A549 (cell line): ENCODE results near the gene MIER1. TPM values are rescaled to one million over a fixed set of nuclear protein-coding genes. Genes with fewer than 3 reads are reported as not detected.
A peak's percentile ranks its signal among the peaks of the same experiment; 100 is the strongest.

Experiments
- ATAC-seq, 2 experiments: fragments of 200-7000 bp in 1 of 2; fragments of >200 bp in 1 of 2; cut with Nextera tagmentation in 1 of 2; cut with Tn5 transposase in 1 of 2; 3 replicates each; pipeline versions ENCODE4 v1.8.0 to v1.9.1; 2018 to 2020; ENCODE audit warnings: mild to moderate bottlenecking in 1 of 2, moderate library complexity in 1 of 2
- CTCF ChIA-PET: fragments of 300-600 bp; sonication (Branson Sonifier 250); formaldehyde crosslinking; extraction: SDS; loops from one replicate; lab custom pipeline; 2021; ENCODE audit warnings: antibody characterized with exemption, inconsistent platforms; lab: Yijun Ruan, JAX
- POLR2A ChIA-PET: fragments of 350-600 bp; formaldehyde crosslinking; extraction: SDS; loops from one replicate; lab custom pipeline; 2021; ENCODE audit warnings: antibody characterized with exemption, inconsistent platforms; lab: Yijun Ruan, JAX
- DNase-seq, 2 experiments: peaks; one replicate each; pipeline versions ENCODE4 v3.0.0 to v3.0.0-alpha.2; 2011 to 2016; ENCODE audit warnings: low read depth in 1 of 2, low spot score in 1 of 2
- FAIRE-seq: peaks from 2 replicates; lab custom pipeline; 2011; peaks lifted over from hg19 to GRCh38; lab: Jason Lieb, UNC
- H3K27ac ChIP-seq, 2 experiments: fragments of >200 bp; sonication (Bioruptor Twin); formaldehyde crosslinking; 3 replicates each; pipeline ENCODE4 v1.5.1; 2016 to 2017
- H3K4me1 ChIP-seq: fragments of >200 bp; sonication (Bioruptor Twin); formaldehyde crosslinking; 3 replicates; pipeline ENCODE4 v1.6.1; 2016
- H3K4me2 ChIP-seq: fragments of >200 bp; sonication (Bioruptor Twin); formaldehyde crosslinking; 3 replicates; pipeline ENCODE4 v1.6.1; 2016
- H3K4me3 ChIP-seq: fragments of >200 bp; sonication (Bioruptor Twin); formaldehyde crosslinking; 3 replicates; pipeline ENCODE4 v1.5.1; 2016
- H3K9me3 ChIP-seq: fragments of >200 bp; sonication (Bioruptor Twin); formaldehyde crosslinking; 3 replicates; pipeline ENCODE4 v1.6.1; 2016
- ATOH8 ChIP-seq: fragments of 250-450 bp; sonication (Bioruptor Pico); IDR thresholded peaks from 2 replicates; pipeline ENCODE4 v1.5.0; 2020; ENCODE audit warnings: low read depth, mild to moderate bottlenecking, moderate library complexity
- CEBPB ChIP-seq, 2 experiments: fragments of >200 bp in 1 of 2; sonication (Bioruptor Twin) in 1 of 2; formaldehyde crosslinking in 1 of 2; IDR thresholded peaks; 2 replicates each; pipeline ENCODE4 v1.6.1; 2012 to 2016
- CHD4 ChIP-seq: fragments of 200-600 bp; sonication (generic); IDR thresholded peaks from 2 replicates; pipeline ENCODE4 v1.6.1; 2016; ENCODE audit warnings: antibody characterized with exemption, mild to moderate bottlenecking, borderline replicate concordance
- CTCF ChIP-seq: fragments of >200 bp; sonication (Bioruptor Twin); formaldehyde crosslinking; IDR thresholded peaks from 3 replicates; pipeline ENCODE4 v1.5.1; 2016
- GATA3 ChIP-seq: IDR thresholded peaks from 2 replicates; pipeline ENCODE4 v1.6.1; 2012; ENCODE audit warnings: borderline replicate concordance
- HDAC2 ChIP-seq: fragments of 200-600 bp; sonication (generic); IDR thresholded peaks from 2 replicates; pipeline ENCODE4 v1.6.1; 2016
- HES2 ChIP-seq: fragments of >200 bp; sonication (Bioruptor Twin); formaldehyde crosslinking; IDR thresholded peaks from 2 replicates; pipeline ENCODE4 v1.6.1; 2016
- HMGXB4 ChIP-seq: fragments of 250-450 bp; sonication (Bioruptor Pico); IDR thresholded peaks from 2 replicates; pipeline ENCODE4 v1.5.0; 2021; ENCODE audit warnings: mild to moderate bottlenecking, moderate library complexity, borderline replicate concordance
- MAX ChIP-seq: IDR thresholded peaks from 2 replicates; pipeline ENCODE4 v1.6.1; 2012
- NFE2L2 ChIP-seq: fragments of 150-350 bp; conservative IDR thresholded peaks from 2 replicates; pipeline ENCODE4 v1.6.1; 2014; ENCODE audit warnings: low read length
- NPAS2 ChIP-seq: fragments of 250-450 bp; sonication (Bioruptor Pico); IDR thresholded peaks from 2 replicates; pipeline ENCODE4 v1.8.0; 2022; ENCODE audit warnings: mild to moderate bottlenecking, moderate library complexity, borderline replicate concordance
- POLR2A ChIP-seq: IDR thresholded peaks from 2 replicates; pipeline ENCODE4 v1.6.1; 2012; ENCODE audit warnings: mild to moderate bottlenecking, low read length
- RAD21 ChIP-seq, 2 experiments: fragments of >200 bp in 1 of 2; sonication (Bioruptor Twin) in 1 of 2; formaldehyde crosslinking in 1 of 2; IDR thresholded peaks in 1 of 2; conservative IDR thresholded peaks in 1 of 2; 2 replicates in 1 of 2; 3 replicates in 1 of 2; pipeline ENCODE4 v1.6.1; 2012 to 2018; ENCODE audit warnings: inconsistent platforms in 1 of 2
- RARB ChIP-seq: fragments of 250-450 bp; sonication (Bioruptor Pico); IDR thresholded peaks from 2 replicates; pipeline ENCODE4 v1.8.0; 2021; ENCODE audit warnings: mild to moderate bottlenecking, moderate library complexity
- RCOR1 ChIP-seq: fragments of 150-350 bp; IDR thresholded peaks from 2 replicates; pipeline ENCODE4 v1.6.1; 2014; ENCODE audit warnings: antibody characterized with exemption, low read length, low read depth
- SMC3 ChIP-seq: fragments of >200 bp; sonication (Bioruptor Twin); formaldehyde crosslinking; IDR thresholded peaks from 3 replicates; pipeline ENCODE4 v1.6.1; 2018; ENCODE audit warnings: inconsistent platforms
- SREBF2 ChIP-seq: fragments of 450-650 bp; IDR thresholded peaks from 2 replicates; pipeline ENCODE4 v1.6.1; 2014; ENCODE audit warnings: mild to moderate bottlenecking, moderate library complexity
- TFCP2L1 ChIP-seq: fragments of 250-450 bp; sonication (Bioruptor Pico); IDR thresholded peaks from 2 replicates; pipeline ENCODE4 v1.5.0; 2021; ENCODE audit warnings: mild to moderate bottlenecking
- TP53 ChIP-seq: fragments of 250-450 bp; sonication (Bioruptor Pico); IDR thresholded peaks from 2 replicates; pipeline ENCODE4 v1.5.0; 2021; ENCODE audit warnings: mild to moderate bottlenecking, moderate library complexity
- ZFP36 ChIP-seq: fragments of 450-650 bp; IDR thresholded peaks from 2 replicates; pipeline ENCODE4 v1.6.1; 2014; ENCODE audit warnings: borderline replicate concordance; ENCODE audit not compliant: partially characterized antibody
- ZNF302 ChIP-seq: fragments of 250-450 bp; sonication (Bioruptor Pico); IDR thresholded peaks from 2 replicates; pipeline ENCODE4 v1.9.0; 2021; ENCODE audit warnings: inconsistent platforms, mild to moderate bottlenecking, moderate library complexity
- WGBS: methylation state at CpG from one replicate; pipeline ENCODE4 v1.1.6; 2017; ENCODE audit errors: missing lambda C conversion rate; 5-methylcytosine and 5-hydroxymethylcytosine counted together
- polyA plus RNA-seq, 4 experiments: library from polyadenylated mRNA; depleted of rRNA in 3 of 4; stranded (reverse); fragments of >200 nt; fragmentation: RNase III in 1 of 4; extraction: RNeasy Plus Mini Kit Qiagen cat#74134 plus additional on column Dnase treatment in 1 of 4; gene quantifications; 2 replicates in 3 of 4; 3 replicates in 1 of 4; pipeline ENCODE4 v1.2.3, GENCODE V29; 2011 to 2017

Gene MIER1
- polyA plus RNA-seq, 2 of the 4 experiments (the other 2 are of a cell fraction) = 11.9 to 22.6 TPM

- H3K27ac ChIP-seq = no peak overlapping the region
- no peak for FAIRE-seq
- ChIA-PET POLR2A (interaction anchor here (0.5 to 0.7 kb wide), 2 partner anchors 72 to 165 kb away, joined by 3 to 6 read pairs; no protein-coding TSS in a partner anchor), CTCF (interaction anchor here (0.9 to 3.2 kb wide), 3 partner anchors 10 to 163 kb away, joined by 3 to 12 read pairs (median 6); no protein-coding TSS in a partner anchor)
- DNase-seq = no peak
- no peak for TF ChIP-seq NFE2L2
- no peak for TF ChIP-seq POLR2A
- no peak for TF ChIP-seq CHD4
- TF ChIP-seq TFCP2L1 (CRISPR knock-in tag) = no peak
- no peak for TF ChIP-seq RARB
- no peak for TF ChIP-seq HES2
- TF ChIP-seq RAD21 (conservative IDR thresholded peaks at IDR 0.05 in 1 of 2, IDR thresholded peaks at IDR 0.05 in 1 of 2) = no peak
- no peak for TF ChIP-seq MAX
- no peak for TF ChIP-seq ZFP36
- H3K4me2 ChIP-seq = no peak overlapping the region
- no peak for ATAC-seq
- no peaks in the 10 kb centered on the region for H3K9me3 ChIP-seq
- peaks cover 30% of the 10 kb centered on the region; the same call in 2 of the 3 replicates for H3K4me1 ChIP-seq
- WGBS = 71% methylated on average over 1 of the region's 1 CpG
- no peak overlapping the region for H3K4me3 ChIP-seq
These were observed 61.0 kb downstream of the MIER1 start for GRCh38 chr1:66985835-66986234.

GRCh38 chr1:66993076-66993475 lies 68.3 kb downstream of the MIER1 start:
- 95% methylated on average over 3 of the region's 3 CpGs for WGBS
- Histone ChIP-seq H3K4me3 (no peak overlapping the region), H3K9me3 (no peaks in the 10 kb centered on the region), H3K27ac (no peak overlapping the region), H3K4me2 (no peak overlapping the region), H3K4me1 (no peaks in the 10 kb centered on the region)
- POLR2A ChIA-PET = no interaction called here
- ATAC-seq = no peak
- no peak for FAIRE-seq
- TF ChIP-seq TP53 (CRISPR knock-in tag) (no peak), HDAC2 (no peak), CEBPB (IDR thresholded peaks at IDR 0.05) (no peak)
- no peak for DNase-seq
- CTCF ChIA-PET = interaction anchor here (9.7 kb wide), 1 partner anchor 154 kb away, joined by 123 read pairs; no protein-coding TSS in a partner anchor

- peak; percentile 16 to 69 for DNase-seq
- peak; percentile 83 for TF ChIP-seq SMC3
- no peak for TF ChIP-seq ZNF302
- TF ChIP-seq CTCF = peak; percentile 78
- peak; percentile 76 to 83 for TF ChIP-seq RAD21 (conservative IDR thresholded peaks at IDR 0.05 in 1 of 2, IDR thresholded peaks at IDR 0.05 in 1 of 2)
- Histone ChIP-seq H3K4me3 (no peak overlapping the region), H3K27ac (no peak overlapping the region), H3K4me2 (no peak overlapping the region; the same call in 2 of the 3 replicates), H3K9me3 (no peaks in the 10 kb centered on the region), H3K4me1 (no peaks in the 10 kb centered on the region)
- ChIA-PET POLR2A (interaction anchor here (0.9 kb wide), 1 partner anchor 153 kb away, joined by 3 read pairs; no protein-coding TSS in a partner anchor), CTCF (interaction anchor here (0.7 to 9.7 kb wide), 26 partner anchors 9 to 230 kb away, joined by 3 to 123 read pairs (median 4); no protein-coding TSS in a partner anchor)
- WGBS = 64% methylated on average over 7 of the region's 7 CpGs
- FAIRE-seq = no peak
- ATAC-seq = peak; percentile 71 to 89
These were observed 71.4 kb downstream of the MIER1 start for GRCh38 chr1:66996018-66996682.

- Histone ChIP-seq H3K27ac (no peak overlapping the region), H3K4me3 (no peak overlapping the region), H3K4me1 (no peaks in the 10 kb centered on the region), H3K4me2 (no peak overlapping the region), H3K9me3 (no peaks in the 10 kb centered on the region)
- no peak for ATAC-seq
- POLR2A ChIA-PET = no interaction called here
- CTCF ChIA-PET = interaction anchor here (4.6 kb wide), 1 partner anchor 150 kb away, joined by 17 read pairs; no protein-coding TSS in a partner anchor
- no peak for FAIRE-seq
- no peak for DNase-seq
- no peak for TF ChIP-seq ATOH8 (CRISPR knock-in tag)
- TF ChIP-seq HMGXB4 (CRISPR knock-in tag) = no peak
- TF ChIP-seq POLR2A = no peak
- no peak for TF ChIP-seq RAD21 (conservative IDR thresholded peaks at IDR 0.05 in 1 of 2, IDR thresholded peaks at IDR 0.05 in 1 of 2)
- TF ChIP-seq SREBF2 = no peak
- no peak for TF ChIP-seq RCOR1
- no peak for TF ChIP-seq NPAS2 (CRISPR knock-in tag)
- no peak for TF ChIP-seq GATA3
- no peak for TF ChIP-seq CTCF
These were observed 74.2 kb downstream of the MIER1 start for GRCh38 chr1:66998972-66999371.
